ENCODE data around the gene ZNF480.
"Not testable (repeated sequence)": the region's sequence is repeated elsewhere in the genome, so short reads cannot be mapped to it uniquely, and the experiment has no call there.

The ZNF480 gene

DNA sequence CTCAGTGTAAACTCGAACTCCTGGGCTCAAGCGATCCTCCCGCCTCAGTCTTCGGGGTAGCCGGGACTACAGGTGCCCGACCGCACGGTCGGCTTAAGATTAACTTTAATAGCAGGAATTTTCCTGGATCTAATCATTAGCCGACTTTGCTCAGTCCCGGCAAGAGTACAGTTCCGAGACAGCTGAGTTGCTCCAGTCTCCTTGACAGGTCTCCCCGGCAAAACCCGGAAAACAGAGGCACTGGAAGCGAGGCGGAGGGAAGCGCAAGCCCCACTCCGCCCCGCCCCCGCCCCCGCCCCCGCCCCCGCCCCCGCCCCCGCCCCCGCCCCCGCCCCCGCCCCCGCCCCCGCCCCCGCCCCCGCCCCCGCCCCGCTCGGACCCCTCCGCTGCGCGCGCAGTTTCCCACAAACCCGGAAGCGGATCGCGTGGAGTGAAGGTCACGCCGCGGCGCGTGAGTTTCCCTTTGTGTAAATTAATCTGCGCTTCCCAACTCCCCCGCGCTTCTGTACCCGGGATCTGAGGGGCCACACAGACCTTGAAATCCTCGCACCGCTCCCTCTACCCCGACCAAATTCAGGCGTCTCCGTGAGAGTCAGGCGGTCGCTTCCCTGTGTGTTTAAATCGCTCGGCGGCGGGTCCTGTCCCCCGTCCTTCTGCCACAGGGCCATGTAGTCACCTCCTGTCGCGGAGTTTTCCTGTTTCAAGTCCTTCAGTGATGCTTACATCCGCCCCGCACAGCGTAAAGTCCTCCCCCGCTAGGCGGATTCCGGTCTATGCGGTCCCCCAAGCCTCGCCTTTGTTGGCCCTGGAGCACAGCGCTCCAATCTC, at the start of gene ZNF480:
Gene ZNF480 (plus strand): TSS at position 397 of the 828 bp plus-strand sequence. CDS start 3,244 bp downstream, outside the sequence.
- peak; percentile 29 to 57 (median 40) for DNase-seq (ENCODE audit: low read depth in 2 of 3, low spot score in 1 of 3)

GRCh38 chr19:52248241-52248640, 48.7 kb upstream of the ZNF480 start:
- peak; percentile 41 to 49 (median 45) for DNase-seq (ENCODE audit: low read depth in 2 of 3, low spot score in 1 of 3)

- no peak for DNase-seq (ENCODE audit: low read depth in 2 of 3, low spot score in 1 of 3)
Measured at GRCh38 chr19:52258426-52258825, 38.5 kb upstream of the ZNF480 start.

DNA sequence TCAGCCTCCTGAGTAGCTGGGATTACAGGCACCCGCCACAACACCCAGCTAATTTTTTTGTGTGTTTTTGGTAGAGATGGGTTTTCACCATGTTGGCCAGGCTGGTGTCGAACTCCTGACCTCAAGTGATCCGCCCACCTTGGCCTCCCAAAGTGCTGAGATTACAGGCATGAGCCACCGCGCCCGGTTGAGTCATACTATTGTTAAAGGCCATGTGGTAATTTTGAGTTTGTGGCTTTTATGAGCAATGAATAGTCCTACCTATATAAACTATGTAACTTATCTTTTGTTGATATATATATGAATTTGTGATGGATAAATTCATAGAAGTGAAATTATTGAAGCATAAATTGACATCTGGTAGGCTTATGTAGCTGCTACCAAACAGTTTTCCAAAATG, 31.4 kb upstream of the ZNF480 start:
- DNase-seq (ENCODE audit: low read depth in 2 of 3, low spot score in 1 of 3) = not testable (repeated sequence)

DNA sequence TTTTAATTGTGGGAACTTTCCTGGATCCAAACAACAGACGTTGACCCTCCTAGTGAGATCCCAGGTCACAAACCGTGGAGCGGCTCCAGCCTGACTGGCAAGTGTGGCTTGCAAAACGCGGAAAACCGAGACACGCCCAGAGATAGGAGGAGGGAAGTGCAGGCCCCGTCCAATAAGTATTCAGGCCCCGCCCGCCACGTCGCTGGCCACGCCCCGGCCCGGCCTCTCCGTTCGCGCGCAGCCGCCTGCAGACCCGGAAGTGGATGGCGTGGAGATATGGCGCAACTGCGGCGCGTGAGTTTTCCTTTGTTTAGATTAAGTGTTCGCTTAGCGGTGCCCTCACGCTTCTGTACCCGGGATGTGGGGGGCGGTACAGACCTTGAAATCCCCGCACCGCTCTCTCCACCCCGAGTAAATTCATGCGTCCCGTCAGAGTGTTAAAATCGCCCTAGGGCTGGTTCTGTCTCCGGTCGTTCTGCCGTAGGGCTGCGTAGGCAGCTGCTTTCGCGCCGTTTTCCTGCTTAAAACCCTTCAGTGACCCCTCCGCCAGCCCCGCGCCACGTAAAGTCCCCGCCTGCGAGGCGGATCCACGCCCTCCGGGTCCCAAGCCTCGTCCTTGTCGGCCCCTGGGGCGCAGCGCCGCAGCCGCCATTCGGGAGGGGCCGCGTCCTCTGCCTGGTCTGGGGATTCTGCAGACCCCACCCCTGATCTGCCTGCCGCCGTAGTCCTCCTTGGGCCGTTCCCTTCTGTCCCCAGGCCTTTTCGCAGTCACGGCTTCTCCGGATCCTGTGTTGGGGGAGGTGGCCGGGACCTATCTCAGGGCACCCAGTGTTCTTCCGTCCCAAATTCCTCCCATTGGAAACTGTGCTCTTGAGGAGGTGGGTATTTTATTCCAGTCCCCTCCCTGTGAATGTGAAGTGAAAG, 27.4 kb upstream of the ZNF480 start, which contains the start of gene ZNF766:
Gene ZNF766 (plus strand): TSS at position 250 of the 924 bp plus-strand sequence. CDS start 27 bp downstream, at position 277.
- peak; percentile 93 to 97 (median 96) for DNase-seq (ENCODE audit: low read depth in 2 of 3, low spot score in 1 of 3)

DNA sequence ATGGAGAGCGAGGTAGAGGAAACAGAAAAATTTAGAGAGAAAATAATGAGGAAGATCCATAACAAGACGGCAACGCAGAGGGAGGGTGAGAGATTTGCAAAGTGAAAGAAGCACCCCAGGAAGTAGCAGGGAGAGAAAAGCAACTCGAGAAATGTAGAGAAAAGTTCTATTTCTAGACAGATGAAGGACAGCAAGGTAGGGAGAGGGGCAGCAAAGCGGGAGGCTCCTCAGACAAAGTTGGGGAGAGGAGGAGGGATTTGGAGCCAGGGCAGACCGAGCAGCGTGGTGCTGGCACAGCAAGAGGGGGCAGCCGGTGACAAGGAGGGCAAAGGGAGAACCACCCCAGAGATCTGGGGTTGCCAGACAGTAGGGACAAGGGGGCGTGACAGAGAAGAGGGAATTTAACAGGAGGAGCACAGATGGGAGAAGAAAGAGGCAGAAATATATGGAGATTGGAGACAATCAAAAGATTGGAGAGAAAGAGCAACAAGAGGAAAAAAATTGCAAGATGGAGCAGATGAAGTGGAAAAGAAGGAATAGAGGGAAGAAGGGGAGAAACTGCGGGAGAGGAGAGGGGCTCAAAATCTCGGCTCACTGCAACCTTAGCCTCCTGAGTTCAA, 26.6 kb upstream of the ZNF480 start:
- no peak for DNase-seq (ENCODE audit: low read depth in 2 of 3, low spot score in 1 of 3)

DNA sequence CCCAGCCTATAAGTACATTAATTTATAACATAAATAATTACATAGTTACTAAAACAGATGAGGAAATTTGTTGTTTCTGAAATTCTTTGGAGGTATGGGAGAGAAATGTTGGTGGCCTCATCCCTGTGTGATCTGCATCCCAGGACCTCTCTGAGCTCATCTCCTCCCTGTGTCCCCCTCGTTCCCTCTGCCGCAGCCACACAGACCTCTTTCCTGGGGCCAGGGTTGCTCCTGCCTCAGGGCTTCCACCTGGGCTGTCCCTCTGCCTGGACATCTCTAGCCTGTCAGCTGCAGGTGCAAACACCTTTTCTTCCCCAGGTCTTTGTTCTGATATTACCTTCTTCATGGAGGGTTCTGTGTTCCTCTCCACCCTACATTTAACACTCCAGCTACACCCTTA, 23.7 kb upstream of the ZNF480 start:
- no peak for DNase-seq (ENCODE audit: low read depth in 2 of 3, low spot score in 1 of 3)

DNA sequence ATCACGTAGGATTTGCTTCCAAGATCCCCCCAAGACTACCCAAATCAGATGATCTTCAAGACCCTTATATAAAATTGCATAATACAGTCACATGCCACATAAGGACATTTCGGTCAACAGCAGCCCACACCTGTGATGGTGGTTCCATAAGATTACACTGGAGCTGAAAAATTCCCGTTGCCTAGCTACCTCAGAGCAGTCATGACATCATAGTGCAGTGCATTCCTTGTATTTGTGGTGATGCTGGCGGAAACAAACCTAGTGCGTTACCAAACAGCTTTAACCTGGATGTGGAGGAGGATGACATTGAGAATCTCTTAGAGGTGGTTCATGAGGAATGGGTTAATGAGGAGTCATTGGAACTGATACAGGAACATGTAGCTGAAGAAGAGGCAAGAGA, 22.8 kb upstream of the ZNF480 start:
- no peak for DNase-seq (ENCODE audit: low read depth in 2 of 3, low spot score in 1 of 3)

DNA sequence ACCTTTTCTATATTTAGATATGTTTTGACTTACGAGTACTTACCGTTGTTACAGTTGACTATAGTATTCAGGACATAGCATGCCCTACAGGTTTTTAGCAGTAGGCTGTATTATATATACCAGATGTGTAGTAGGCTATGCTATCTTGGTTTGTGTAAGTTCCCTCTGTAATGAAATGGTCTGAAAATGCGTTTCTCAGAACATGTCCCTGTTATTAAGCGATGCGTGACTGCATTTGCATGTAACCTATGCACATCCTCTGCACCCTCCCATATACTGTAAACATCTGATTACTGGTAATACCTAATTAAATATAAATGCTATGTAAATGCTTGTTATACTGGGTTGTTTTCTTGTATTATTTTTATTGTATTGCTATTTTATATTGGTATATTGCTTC, 21.0 kb upstream of the ZNF480 start:
- DNase-seq (ENCODE audit: low read depth in 2 of 3, low spot score in 1 of 3) = no peak

- no peak for DNase-seq (ENCODE audit: low read depth in 2 of 3, low spot score in 1 of 3)
Measured at GRCh38 chr19:52277471-52277870, 19.5 kb upstream of the ZNF480 start.

- no peak for DNase-seq (ENCODE audit: low read depth in 2 of 3, low spot score in 1 of 3)
Measured at GRCh38 chr19:52286256-52286655, 10.7 kb upstream of the ZNF480 start.

GRCh38 chr19:52291781-52292180, 5.2 kb upstream of the ZNF480 start:
- DNase-seq (ENCODE audit: low read depth in 2 of 3, low spot score in 1 of 3) = no peak

DNA sequence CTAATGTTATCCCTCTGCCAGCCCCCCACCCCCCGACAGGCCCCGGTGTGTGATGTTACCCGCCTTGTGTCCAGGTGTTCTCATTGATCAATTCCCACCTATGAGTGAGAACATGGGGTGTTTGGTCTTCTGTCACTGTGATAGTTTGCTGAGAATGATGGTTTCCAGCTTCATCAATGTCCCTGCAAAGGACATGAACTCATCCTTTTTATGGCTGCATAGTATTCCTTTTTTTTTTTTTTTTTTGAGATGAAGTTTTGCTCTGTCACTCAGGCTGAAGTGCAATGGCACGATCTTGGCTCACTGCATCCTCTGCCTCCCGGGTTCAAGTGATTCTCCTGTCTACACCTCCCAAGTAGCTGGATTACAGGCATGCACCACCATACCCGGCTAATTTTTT, 4.0 kb upstream of the ZNF480 start:
- DNase-seq (ENCODE audit: low read depth in 2 of 3, low spot score in 1 of 3) = not testable (repeated sequence)

- DNase-seq (ENCODE audit: low read depth in 2 of 3, low spot score in 1 of 3) = no peak
Measured at GRCh38 chr19:52296400-52296772, 583 bp upstream of the ZNF480 start.

DNA sequence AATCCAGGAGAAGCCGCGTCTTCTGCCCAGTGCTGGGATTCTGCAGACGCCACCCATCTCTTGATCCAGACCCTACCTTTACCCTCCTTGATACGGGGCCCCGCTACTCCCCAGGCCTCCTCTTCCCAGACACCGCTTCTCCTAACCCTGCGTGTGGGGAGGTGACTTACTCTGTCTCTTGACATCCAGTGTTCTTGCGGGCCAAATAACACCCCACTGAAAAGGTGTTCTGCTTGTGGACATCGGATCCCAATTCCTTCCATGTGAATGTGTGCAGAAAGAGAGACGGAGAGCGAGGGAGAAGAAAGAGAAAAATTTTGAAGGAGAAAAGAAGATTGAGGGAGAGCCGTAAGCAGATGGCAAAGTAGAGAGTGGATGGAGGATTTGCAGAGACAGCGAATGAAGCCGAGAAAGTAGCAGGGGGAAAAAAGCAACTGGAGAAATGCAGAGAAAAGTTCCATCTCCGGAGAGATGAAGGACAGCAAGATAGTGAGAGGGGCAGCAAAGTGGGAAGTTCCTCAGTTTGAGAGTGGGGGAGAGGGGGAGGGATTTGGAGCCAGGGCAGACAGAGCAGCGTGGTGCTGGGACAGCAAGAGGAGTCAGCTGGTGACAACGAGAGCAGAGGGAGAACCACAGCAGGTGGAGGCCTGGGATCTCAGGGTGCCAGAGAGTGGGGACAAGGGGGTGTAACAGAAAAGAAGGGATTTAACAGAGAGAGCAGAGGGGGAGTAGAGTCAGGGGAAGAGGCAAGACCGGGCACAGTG, 814 bp downstream of the ZNF480 start:
- DNase-seq (ENCODE audit: low read depth in 2 of 3, low spot score in 1 of 3) = no peak

DNA sequence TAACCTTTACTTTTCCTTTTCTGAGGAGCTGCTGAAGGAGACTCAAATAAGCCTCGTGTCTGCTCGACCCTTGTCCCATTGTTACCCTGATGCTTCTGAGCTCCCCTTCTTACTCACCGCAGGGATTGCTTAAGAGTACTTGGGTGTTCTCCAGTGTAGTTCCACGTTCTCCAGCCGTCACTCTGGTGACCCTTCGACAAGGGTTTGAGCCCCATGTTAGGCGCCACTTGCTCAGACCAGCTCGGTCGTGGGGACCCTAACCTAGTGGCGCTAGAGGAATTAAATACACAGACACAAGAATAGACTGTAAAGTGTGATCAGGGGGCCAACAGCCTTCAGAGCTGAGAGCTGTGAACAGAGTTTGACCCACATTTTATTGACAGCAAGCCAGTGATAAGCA, 10.3 kb downstream of the ZNF480 start:
- DNase-seq (ENCODE audit: low read depth in 2 of 3, low spot score in 1 of 3) = no peak

- DNase-seq (ENCODE audit: low read depth in 2 of 3, low spot score in 1 of 3) = no peak
Measured at GRCh38 chr19:52322429-52322828, 25.5 kb downstream of the ZNF480 start.

DNA sequence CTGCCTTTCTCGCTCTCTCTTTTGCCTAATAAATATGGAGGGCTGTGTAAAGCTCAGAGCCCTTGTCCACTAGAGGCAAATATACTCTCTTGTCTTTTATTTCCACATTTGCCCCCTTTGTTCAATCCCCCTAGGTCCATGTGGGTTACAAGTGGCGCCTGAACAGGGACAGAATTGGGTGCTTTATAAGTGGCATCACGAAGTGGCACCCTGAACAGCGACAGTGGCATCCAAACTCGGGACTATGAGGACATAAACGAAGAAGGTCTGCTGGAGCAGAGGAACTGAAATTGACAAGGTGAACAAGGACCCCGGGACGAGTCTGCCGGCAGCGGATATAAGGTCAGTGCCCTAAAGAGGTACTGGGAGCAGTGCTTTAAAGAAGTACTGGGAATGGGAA, 34.8 kb downstream of the ZNF480 start:
- DNase-seq (ENCODE audit: low read depth in 2 of 3, low spot score in 1 of 3) = no peak

DNA sequence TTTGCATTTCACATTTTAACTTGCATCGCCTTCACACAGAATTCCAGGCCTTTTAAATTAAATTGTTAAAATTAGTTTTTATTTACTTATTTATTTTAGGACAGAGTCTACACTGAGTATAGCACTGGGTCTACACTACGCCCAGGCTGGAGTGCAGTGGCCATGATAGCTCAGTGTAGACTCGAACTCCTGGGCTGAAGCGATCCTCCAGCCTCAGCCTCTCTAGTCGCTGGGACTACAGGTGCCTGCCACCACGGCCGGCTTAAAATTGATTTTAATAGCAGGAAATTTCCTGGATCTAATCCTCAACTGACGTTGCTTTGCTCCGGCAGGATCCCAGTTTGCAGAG, 38.8 kb downstream of the ZNF480 start:
- DNase-seq (ENCODE audit: low read depth in 2 of 3, low spot score in 1 of 3) = no peak

- peak; percentile 80 to 89 (median 86) for DNase-seq (ENCODE audit: low read depth in 2 of 3, low spot score in 1 of 3)
Measured at GRCh38 chr19:52336117-52336790, 39.3 kb downstream of the ZNF480 start, which contains the start of gene ZNF610. Gene ZNF610 (plus strand): TSS chr19:52336243. CDS start chr19:52349173, 12,930 bp downstream.
